NK-92 (cell line): ENCODE measurements around the gene XRCC6.
"Not testable (repeated sequence)": the region's sequence is repeated elsewhere in the genome, so short reads cannot be mapped to it uniquely, and the experiment has no call there.

Experiments
- DNase-seq: peaks from one replicate; lab custom pipeline; 2025; ENCODE audit not compliant: unreplicated experiment; lab: John Stamatoyannopoulos, UW

XRCC6 gene

GRCh38 chr22:41598081-41598480 lies 23.0 kb upstream of the XRCC6 start:
- no peak for DNase-seq

GRCh38 chr22:41598891-41599635 lies 22.0 kb upstream of the XRCC6 start:
- no peak for DNase-seq

- no peak for DNase-seq
Measured at GRCh38 chr22:41600976-41601375, 20.1 kb upstream of the XRCC6 start.

- DNase-seq, result no peak
Measured at GRCh38 chr22:41603873-41604332, 17.2 kb upstream of the XRCC6 start.

- no peak for DNase-seq
Measured at GRCh38 chr22:41608386-41608785, 12.7 kb upstream of the XRCC6 start.

GRCh38 chr22:41612603-41613306 lies 8.3 kb upstream of the XRCC6 start:
- DNase-seq, result no peak

GRCh38 chr22:41613456-41613855 lies 7.6 kb upstream of the XRCC6 start:
- DNase-seq, result no peak

- no peak for DNase-seq
Measured at GRCh38 chr22:41619979-41620588, 1.0 kb upstream of the XRCC6 start.

GRCh38 chr22:41620589-41621098 lies 451 bp upstream of the XRCC6 start, which contains the start of gene DESI1:
Gene DESI1 (minus strand): TSS chr22:41621043. CDS start chr22:41620839, 204 bp downstream.
- DNase-seq, result no peak

- DNase-seq, result no peak
Measured at GRCh38 chr22:41621911-41622179, 750 bp downstream of the XRCC6 start.

GRCh38 chr22:41625577-41625976 lies 4.5 kb downstream of the XRCC6 start:
- DNase-seq, result no peak

- DNase-seq, result not testable (repeated sequence)
Measured at GRCh38 chr22:41631115-41631514, 10.0 kb downstream of the XRCC6 start.

GRCh38 chr22:41631615-41632014 lies 10.5 kb downstream of the XRCC6 start:
- not testable (repeated sequence) for DNase-seq

- not testable (repeated sequence) for DNase-seq
Measured at GRCh38 chr22:41634610-41635009, 13.5 kb downstream of the XRCC6 start.

GRCh38 chr22:41636467-41636866 lies 15.4 kb downstream of the XRCC6 start:
- no peak for DNase-seq

- not testable (repeated sequence) for DNase-seq
Measured at GRCh38 chr22:41637623-41638022, 16.5 kb downstream of the XRCC6 start.

GRCh38 chr22:41638124-41638523 lies 17.0 kb downstream of the XRCC6 start:
- no peak for DNase-seq

- DNase-seq, result no peak
Measured at GRCh38 chr22:41638748-41639147, 17.7 kb downstream of the XRCC6 start.

- DNase-seq, result no peak
Measured at GRCh38 chr22:41641854-41642253, 20.8 kb downstream of the XRCC6 start.

- no peak for DNase-seq
Measured at GRCh38 chr22:41642331-41643110, 21.4 kb downstream of the XRCC6 start.

GRCh38 chr22:41647771-41648170 lies 26.7 kb downstream of the XRCC6 start:
- DNase-seq, result no peak
